ENCODE data around the gene SERPINB4.
"Not testable (repeated sequence)": the region's sequence is repeated elsewhere in the genome, so short reads cannot be mapped to it uniquely, and the experiment has no call there.

The SERPINB4 gene

GRCh38 chr18:63644142-63644541, at the start of gene SERPINB4:
TSS of gene SERPINB4 (minus strand) at chr18:63644256. CDS start at chr18:63643577, 679 bp downstream.
- not testable (repeated sequence) for DNase-seq (ENCODE audit: low read depth in 1 of 2, low spot score in 1 of 2)

GRCh38 chr18:63689064-63689463, 45.0 kb upstream of the SERPINB4 start:
- DNase-seq (ENCODE audit: low read depth in 1 of 2, low spot score in 1 of 2), result no peak

- no peak for DNase-seq (ENCODE audit: low read depth in 1 of 2, low spot score in 1 of 2)
Measured at GRCh38 chr18:63686871-63687270, 42.8 kb upstream of the SERPINB4 start.

- no peak for DNase-seq (ENCODE audit: low read depth in 1 of 2, low spot score in 1 of 2)
Measured at GRCh38 chr18:63684718-63685117, 40.7 kb upstream of the SERPINB4 start.

GRCh38 chr18:63683890-63684289, 39.8 kb upstream of the SERPINB4 start:
- DNase-seq (ENCODE audit: low read depth in 1 of 2, low spot score in 1 of 2), result no peak

- DNase-seq (ENCODE audit: low read depth in 1 of 2, low spot score in 1 of 2), result no peak
Measured at GRCh38 chr18:63683152-63683551, 39.1 kb upstream of the SERPINB4 start.

- no peak for DNase-seq (ENCODE audit: low read depth in 1 of 2, low spot score in 1 of 2)
Measured at GRCh38 chr18:63681449-63682340, 37.6 kb upstream of the SERPINB4 start.

- DNase-seq (ENCODE audit: low read depth in 1 of 2, low spot score in 1 of 2), result no peak
Measured at GRCh38 chr18:63679820-63680606, 36.0 kb upstream of the SERPINB4 start.

GRCh38 chr18:63677500-63678225, 33.6 kb upstream of the SERPINB4 start:
- no peak for DNase-seq (ENCODE audit: low read depth in 1 of 2, low spot score in 1 of 2)

- DNase-seq (ENCODE audit: low read depth in 1 of 2, low spot score in 1 of 2), result no peak
Measured at GRCh38 chr18:63676526-63677323, 32.7 kb upstream of the SERPINB4 start.

- DNase-seq (ENCODE audit: low read depth in 1 of 2, low spot score in 1 of 2), result no peak
Measured at GRCh38 chr18:63664571-63664970, 20.5 kb upstream of the SERPINB4 start.

- not testable (repeated sequence) for DNase-seq (ENCODE audit: low read depth in 1 of 2, low spot score in 1 of 2)
Measured at GRCh38 chr18:63661750-63662149, 17.7 kb upstream of the SERPINB4 start, which contains the start of gene SERPINB3. TSS of gene SERPINB3 (minus strand) at chr18:63661893. CDS start at chr18:63661216, 677 bp downstream.

- not testable (repeated sequence) for DNase-seq (ENCODE audit: low read depth in 1 of 2, low spot score in 1 of 2)
Measured at GRCh38 chr18:63658920-63659319, 14.9 kb upstream of the SERPINB4 start.

- DNase-seq (ENCODE audit: low read depth in 1 of 2, low spot score in 1 of 2), result not testable (repeated sequence)
Measured at GRCh38 chr18:63650271-63650670, 6.2 kb upstream of the SERPINB4 start.

GRCh38 chr18:63648241-63648640, 4.2 kb upstream of the SERPINB4 start:
- DNase-seq (ENCODE audit: low read depth in 1 of 2, low spot score in 1 of 2), result no peak

GRCh38 chr18:63646936-63647335, 2.9 kb upstream of the SERPINB4 start:
- no peak for DNase-seq (ENCODE audit: low read depth in 1 of 2, low spot score in 1 of 2)

GRCh38 chr18:63644694-63645093, 638 bp upstream of the SERPINB4 start:
- DNase-seq (ENCODE audit: low read depth in 1 of 2, low spot score in 1 of 2), result not testable (repeated sequence)

- DNase-seq (ENCODE audit: low read depth in 1 of 2, low spot score in 1 of 2), result not testable (repeated sequence)
Measured at GRCh38 chr18:63642668-63643356, 1.2 kb downstream of the SERPINB4 start.

GRCh38 chr18:63641157-63641680, 2.8 kb downstream of the SERPINB4 start:
- DNase-seq (ENCODE audit: low read depth in 1 of 2, low spot score in 1 of 2), result not testable (repeated sequence)

Data from stimulated activated CD4-positive, alpha-beta T cell treated with anti-CD3 and anti-CD28 coated beads, Interleukin-15, amount 100 ng/mL, for 1 hour (primary cell).